Suprapubic skin (tissue), 4 donors: ENCODE data around the gene STX16. TPM values are rescaled to one million over a fixed set of nuclear protein-coding genes. Genes with fewer than 3 reads are reported as not detected.

Experiments used
- DNase-seq, 2 donors: peaks; one replicate each; pipeline ENCODE4 v3.0.0-alpha.2; 2019; ENCODE audit warnings: low spot score in 2 of 2
- H3K27ac ChIP-seq: fragments of 200-600 bp; sonication (generic); one replicate; pipeline ENCODE4 v1.5.1; 2019
- H3K27me3 ChIP-seq: fragments of 200-600 bp; sonication (generic); one replicate; pipeline ENCODE4 v1.5.1; 2019
- H3K36me3 ChIP-seq: fragments of 200-600 bp; sonication (generic); one replicate; pipeline ENCODE4 v1.5.1; 2019
- H3K4me1 ChIP-seq: fragments of 200-600 bp; sonication (generic); one replicate; pipeline ENCODE4 v1.5.1; 2019
- H3K4me3 ChIP-seq: fragments of 200-600 bp; sonication (generic); one replicate; pipeline ENCODE4 v1.5.1; 2019; ENCODE audit warnings: mild to moderate bottlenecking
- H3K9me3 ChIP-seq: fragments of 200-600 bp; sonication (generic); one replicate; pipeline ENCODE4 v1.5.1; 2019
- CTCF ChIP-seq, 2 donors: fragments of 200-600 bp in 1 of 2; fragments of 450-650 bp in 1 of 2; sonication (generic) in 1 of 2; IDR thresholded peaks; one replicate each; pipeline ENCODE4 v1.5.1; 2016 to 2019; ENCODE audit warnings: antibody characterized with exemption in 2 of 2, mild to moderate bottlenecking in 1 of 2, moderate library complexity in 1 of 2
- EP300 ChIP-seq: sonication (generic); formaldehyde crosslinking; IDR thresholded peaks from one replicate; pipeline ENCODE4 v1.6.1; 2017; ENCODE audit warnings: antibody characterized with exemption
- POLR2A ChIP-seq, 2 donors: fragments of 450-650 bp; IDR thresholded peaks; one replicate each; pipeline ENCODE4 v1.6.1; 2017; ENCODE audit warnings: antibody characterized with exemption in 2 of 2, mild to moderate bottlenecking in 2 of 2, moderate library complexity in 2 of 2
- POLR2AphosphoS5 ChIP-seq, 3 donors: sonication (generic); formaldehyde crosslinking; IDR thresholded peaks; one replicate each; pipeline ENCODE4 v1.6.1; 2017; ENCODE audit warnings: antibody characterized with exemption in 3 of 3
- WGBS: methylation state at CpG from one replicate; pipeline ENCODE4 v1.1.5; 2018; 5-methylcytosine and 5-hydroxymethylcytosine counted together
- total RNA-seq, 4 donors: library from RNA; depleted of rRNA; stranded (reverse); fragments of >200 nt; gene quantifications; one replicate each; pipeline ENCODE4 v1.1.0, GENCODE V29; 2016

STX16 gene
- total RNA-seq, 4 donors from 2014 or later, result 35.6 to 138 (median 50.9) TPM

GRCh38 chr20:58626051-58626450 is 25.0 kb upstream of the STX16 start:
- Histone ChIP-seq H3K4me3 (no peak overlapping the region), H3K4me1 (peaks cover 5% of the 10 kb centered on the region), H3K27ac (no peak overlapping the region), H3K27me3 (peaks cover under 1% of the 10 kb centered on the region), H3K9me3 (no peaks in the 10 kb centered on the region), H3K36me3 (no peaks in the 10 kb centered on the region)
- TF ChIP-seq POLR2A (IDR thresholded peaks at IDR 0.05) (no peak), CTCF (IDR thresholded peaks at IDR 0.05) (no peak), EP300 (no peak), POLR2AphosphoS5 (IDR thresholded peaks at IDR 0.05) (no peak)
- DNase-seq, result no peak
- WGBS, result 100% methylated on average over 1 of the region's 4 CpGs

GRCh38 chr20:58627212-58628072 is 23.6 kb upstream of the STX16 start:
- 92% methylated on average over 11 of the region's 11 CpGs for WGBS
- no peak for DNase-seq
- H3K4me1 ChIP-seq, result peaks cover 5% of the 10 kb centered on the region
- TF ChIP-seq CTCF (IDR thresholded peaks at IDR 0.05), result no peak
- no peak for TF ChIP-seq POLR2A (IDR thresholded peaks at IDR 0.05)
- no peak for TF ChIP-seq EP300
- no peak for TF ChIP-seq POLR2AphosphoS5 (IDR thresholded peaks at IDR 0.05)
- no peaks in the 10 kb centered on the region for H3K36me3 ChIP-seq
- H3K27ac ChIP-seq, result no peak overlapping the region
- no peaks in the 10 kb centered on the region for H3K9me3 ChIP-seq
- no peak overlapping the region for H3K4me3 ChIP-seq
- no peaks in the 10 kb centered on the region for H3K27me3 ChIP-seq

- Histone ChIP-seq H3K9me3 (no peaks in the 10 kb centered on the region), H3K27me3 (no peaks in the 10 kb centered on the region), H3K27ac (no peak overlapping the region), H3K4me1 (peaks cover 4% of the 10 kb centered on the region), H3K36me3 (no peaks in the 10 kb centered on the region), H3K4me3 (no peak overlapping the region)
- 78% methylated on average over 10 of the region's 11 CpGs for WGBS
- no peak for DNase-seq
- no peak for TF ChIP-seq POLR2A (IDR thresholded peaks at IDR 0.05)
- TF ChIP-seq EP300, result no peak
- no peak for TF ChIP-seq POLR2AphosphoS5 (IDR thresholded peaks at IDR 0.05)
- TF ChIP-seq CTCF (IDR thresholded peaks at IDR 0.05), result no peak
These were observed 22.4 kb upstream of the STX16 start for GRCh38 chr20:58628491-58629214.

- H3K27ac ChIP-seq, result no peak overlapping the region
- no peak for DNase-seq
- 100% methylated on average over 1 of the region's 1 CpG for WGBS
- no peaks in the 10 kb centered on the region for H3K36me3 ChIP-seq
- no peak overlapping the region for H3K4me3 ChIP-seq
- no peaks in the 10 kb centered on the region for H3K4me1 ChIP-seq
- H3K9me3 ChIP-seq, result no peaks in the 10 kb centered on the region
- TF ChIP-seq CTCF (IDR thresholded peaks at IDR 0.05) (no peak), EP300 (no peak), POLR2AphosphoS5 (IDR thresholded peaks at IDR 0.05) (no peak), POLR2A (IDR thresholded peaks at IDR 0.05) (no peak)
- no peaks in the 10 kb centered on the region for H3K27me3 ChIP-seq
These were observed 21.9 kb upstream of the STX16 start for GRCh38 chr20:58629215-58629580.

- Histone ChIP-seq H3K27ac (no peak overlapping the region), H3K9me3 (no peaks in the 10 kb centered on the region), H3K36me3 (no peaks in the 10 kb centered on the region), H3K27me3 (no peaks in the 10 kb centered on the region), H3K4me3 (no peak overlapping the region), H3K4me1 (no peaks in the 10 kb centered on the region)
- no peak for DNase-seq
- WGBS, result 43% methylated on average over 4 of the region's 4 CpGs
- no peak for TF ChIP-seq POLR2A (IDR thresholded peaks at IDR 0.05)
These were observed 21.0 kb upstream of the STX16 start for GRCh38 chr20:58630063-58630462.
